H9 (cell line): ENCODE data around the gene RABGAP1L. TPM values are rescaled to one million over a fixed set of nuclear protein-coding genes. Genes with fewer than 3 reads are reported as not detected.
A peak's percentile ranks its signal among the peaks of the same experiment; 100 is the strongest.

Experiments used
- DNase-seq: peaks from one replicate; pipeline ENCODE4 v3.0.0-alpha.2; 2017
- H2AFZ ChIP-seq: one replicate; pipeline ENCODE4 v1.6.1; 2013; ENCODE audit warnings: mild to moderate bottlenecking, low read length, control low read depth, moderate library complexity
- H2AK5ac ChIP-seq: 2 replicates; pipeline ENCODE4 v1.6.1; 2013; ENCODE audit warnings: low read length, control low read depth, mixed read lengths; ENCODE audit not compliant: insufficient read length
- H2BK120ac ChIP-seq: one replicate; pipeline ENCODE4 v1.6.1; 2013; ENCODE audit warnings: low read depth, mild to moderate bottlenecking, low read length, control low read depth, inconsistent platforms; ENCODE audit not compliant: poor library complexity, severe bottlenecking
- H2BK12ac ChIP-seq: 2 replicates; pipeline ENCODE4 v1.6.1; 2013; ENCODE audit warnings: low read length, control low read depth, mixed read lengths, low read depth; ENCODE audit not compliant: insufficient read length
- H2BK15ac ChIP-seq: 2 replicates; pipeline ENCODE4 v1.6.1; 2013; ENCODE audit warnings: low read depth, low read length, control low read depth
- H2BK20ac ChIP-seq: one replicate; pipeline ENCODE4 v1.6.1; 2013; ENCODE audit warnings: low read depth, mild to moderate bottlenecking, low read length, control low read depth, inconsistent platforms; ENCODE audit not compliant: poor library complexity, severe bottlenecking
- H2BK5ac ChIP-seq: 2 replicates; pipeline ENCODE4 v1.6.1; 2013; ENCODE audit warnings: low read length, control low read depth, mixed read lengths; ENCODE audit not compliant: insufficient read length
- H3K14ac ChIP-seq: 2 replicates; pipeline ENCODE4 v1.6.1; 2013; ENCODE audit warnings: low read length, control low read depth; ENCODE audit not compliant: insufficient read depth
- H3K18ac ChIP-seq: 2 replicates; pipeline ENCODE4 v1.6.1; 2013; ENCODE audit warnings: low read depth, mild to moderate bottlenecking, mixed read lengths, low read length, control low read depth; ENCODE audit not compliant: insufficient read length
- H3K23ac ChIP-seq: 2 replicates; pipeline ENCODE4 v1.6.1; 2013; ENCODE audit warnings: low read length, control low read depth, mixed read lengths, low read depth; ENCODE audit not compliant: insufficient read length
- H3K23me2 ChIP-seq: 2 replicates; pipeline ENCODE4 v1.6.1; 2013; ENCODE audit warnings: low read depth, mild to moderate bottlenecking, mixed read lengths, low read length, control low read depth; ENCODE audit not compliant: insufficient read length, poor library complexity, severe bottlenecking
- H3K27ac ChIP-seq: 2 replicates; pipeline ENCODE4 v1.5.1; 2013; ENCODE audit warnings: low read length, control low read depth, mixed read lengths, low read depth; ENCODE audit not compliant: insufficient read length
- H3K27me3 ChIP-seq: 2 replicates; pipeline ENCODE4 v1.6.1; 2013; ENCODE audit warnings: low read length, control low read depth, inconsistent platforms; ENCODE audit not compliant: insufficient read depth
- H3K4ac ChIP-seq: 2 replicates; pipeline ENCODE4 v1.6.1; 2013; ENCODE audit warnings: low read depth, mild to moderate bottlenecking, control low read depth, inconsistent platforms, low read length, moderate library complexity
- H3K4me1 ChIP-seq: 2 replicates; pipeline ENCODE4 v1.6.1; 2013; ENCODE audit warnings: low read length, control low read depth, inconsistent platforms; ENCODE audit not compliant: insufficient read depth
- H3K4me2 ChIP-seq: 2 replicates; pipeline ENCODE4 v1.6.1; 2013; ENCODE audit warnings: low read length, control low read depth, mixed read lengths; ENCODE audit not compliant: insufficient read length, insufficient read depth
- H3K56ac ChIP-seq: 2 replicates; pipeline ENCODE4 v1.6.1; 2013; ENCODE audit warnings: low read depth, mild to moderate bottlenecking, mixed read lengths, low read length, control low read depth; ENCODE audit not compliant: insufficient read length
- H3K79me1 ChIP-seq: 2 replicates; pipeline ENCODE4 v1.6.1; 2013; ENCODE audit warnings: low read depth, mild to moderate bottlenecking, moderate library complexity, low read length, control low read depth, inconsistent platforms; ENCODE audit not compliant: insufficient read depth, poor library complexity, severe bottlenecking
- H3K79me2 ChIP-seq: 2 replicates; pipeline ENCODE4 v1.6.1; 2013; ENCODE audit warnings: low read length, control low read depth, inconsistent platforms; ENCODE audit not compliant: insufficient read depth
- H3K9ac ChIP-seq: 2 replicates; pipeline ENCODE4 v1.6.1; 2013; ENCODE audit warnings: low read length, control low read depth, mixed read lengths; ENCODE audit not compliant: insufficient read length; ENCODE audit errors: extremely low read depth
- H3K9me3 ChIP-seq: one replicate; pipeline ENCODE4 v1.6.1; 2013; ENCODE audit warnings: low read depth, low read length, inconsistent platforms; ENCODE audit not compliant: control insufficient read depth
- H3T11ph ChIP-seq: one replicate; pipeline ENCODE4 v1.6.1; 2013; ENCODE audit warnings: mild to moderate bottlenecking, low read length, control low read depth, inconsistent platforms
- H4K20me1 ChIP-seq: one replicate; pipeline ENCODE4 v1.6.1; 2013; ENCODE audit not compliant: control insufficient read depth, insufficient read length, insufficient read depth
- H4K5ac ChIP-seq: 2 replicates; pipeline ENCODE4 v1.6.1; 2013; ENCODE audit warnings: low read depth, mild to moderate bottlenecking, mixed read lengths, low read length, control low read depth; ENCODE audit not compliant: insufficient read length
- H4K8ac ChIP-seq: replicated peaks from 2 replicates; pipeline ENCODE4 v1.6.1; 2013; ENCODE audit warnings: low read length, control low read depth, mixed read lengths, low read depth; ENCODE audit not compliant: insufficient read length
- H4K91ac ChIP-seq: 2 replicates; pipeline ENCODE4 v1.6.1; 2013; ENCODE audit warnings: low read depth, mild to moderate bottlenecking, moderate library complexity, mixed read lengths, low read length, control low read depth; ENCODE audit not compliant: insufficient read length
- H3K27ac Mint-ChIP-seq, 3 experiments: 2 replicates in 2 of 3; 3 replicates in 1 of 3; pipeline ENCODE4 v1.8.0; 2020 to 2021; ENCODE audit warnings: mixed read lengths in 3 of 3, mild to moderate bottlenecking in 1 of 3, moderate library complexity in 1 of 3
- H3K27me3 Mint-ChIP-seq: 2 replicates; pipeline ENCODE4 v1.8.0; 2021; ENCODE audit warnings: low read depth, mild to moderate bottlenecking, moderate library complexity, mixed read lengths
- H3K36me3 Mint-ChIP-seq, 3 experiments: 2 replicates in 2 of 3; 3 replicates in 1 of 3; pipeline ENCODE4 v1.8.0; 2020 to 2021; ENCODE audit warnings: low read depth in 3 of 3, mixed read lengths in 3 of 3; ENCODE audit not compliant: insufficient read depth in 1 of 3
- H3K4me1 Mint-ChIP-seq, 2 experiments: 2 replicates each; pipeline ENCODE4 v1.8.0; 2020; ENCODE audit warnings: mixed read lengths in 2 of 2
- H3K4me3 Mint-ChIP-seq, 2 experiments: 2 replicates in 1 of 2; 3 replicates in 1 of 2; pipeline ENCODE4 v1.8.0; 2020 to 2021; ENCODE audit warnings: mild to moderate bottlenecking in 2 of 2, mixed read lengths in 2 of 2, moderate library complexity in 1 of 2
- H3K9me3 Mint-ChIP-seq, 2 experiments: 2 replicates in 1 of 2; 3 replicates in 1 of 2; pipeline ENCODE4 v1.8.0; 2020; ENCODE audit warnings: mild to moderate bottlenecking in 2 of 2, mixed read lengths in 2 of 2, moderate library complexity in 1 of 2
- WGBS: extraction: QIAGEN DNeasy Blood & Tissue Kit; methylation state at CpG from one replicate; pipeline ENCODE4 v1.1.7; 2013; ENCODE audit warnings: missing lambda C conversion rate, low lambda C conversion rate, mixed read lengths; ENCODE audit not compliant: insufficient read length; ENCODE audit errors: extremely low coverage; 5-methylcytosine and 5-hydroxymethylcytosine counted together
- total RNA-seq: library from RNA; stranded (reverse); gene quantifications from 2 replicates; pipeline ENCODE4 v1.2.1, GENCODE V29; 2021
- TF ChIP-seq, protein P1 (sequence below): fragments of 200-600 bp; sonication (generic); conservative IDR thresholded peaks from 3 replicates; pipeline ENCODE4 v1.8.0; 2021; ENCODE audit warnings: antibody characterized with exemption, mild to moderate bottlenecking

Gene RABGAP1L
- total RNA-seq, 1 experiment from 2014 or later: 147 TPM

DNA sequence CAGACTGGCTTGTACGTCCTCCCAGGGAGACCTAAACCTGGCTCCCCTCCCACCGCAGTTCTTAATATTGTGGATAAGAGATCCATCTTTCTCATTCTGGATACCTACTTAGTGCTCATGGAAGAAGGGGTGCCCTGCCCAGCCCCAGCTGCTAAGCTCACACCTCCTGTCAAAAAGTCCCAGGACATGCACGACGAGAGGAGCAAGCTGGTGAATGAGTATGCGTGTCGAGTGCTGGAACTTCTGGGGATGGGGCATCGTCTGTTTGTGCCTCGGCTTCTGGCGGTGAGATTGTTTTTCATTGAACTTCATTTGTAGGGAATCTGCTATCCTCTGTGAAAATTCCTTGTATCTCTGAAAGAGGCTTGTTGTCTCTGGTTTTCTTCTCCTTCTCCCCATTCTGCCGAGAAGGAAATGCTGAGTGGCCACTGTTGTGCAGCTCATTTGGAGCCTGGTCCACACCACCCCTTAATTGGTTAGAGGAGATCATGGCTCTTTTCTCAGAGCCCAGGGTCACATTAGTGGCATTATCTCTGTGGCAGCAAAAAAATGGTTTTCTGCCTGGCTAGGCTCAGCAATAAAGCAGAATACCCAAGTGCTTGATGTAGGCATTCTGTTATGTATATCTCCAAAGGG lies 641.0 kb downstream of the RABGAP1L start:
- peak overlapping the region; percentile 64 for H3K9ac ChIP-seq

More for the DNA sequence above, 641.0 kb downstream of the RABGAP1L start:
- TF ChIP-seq, protein P1, sequence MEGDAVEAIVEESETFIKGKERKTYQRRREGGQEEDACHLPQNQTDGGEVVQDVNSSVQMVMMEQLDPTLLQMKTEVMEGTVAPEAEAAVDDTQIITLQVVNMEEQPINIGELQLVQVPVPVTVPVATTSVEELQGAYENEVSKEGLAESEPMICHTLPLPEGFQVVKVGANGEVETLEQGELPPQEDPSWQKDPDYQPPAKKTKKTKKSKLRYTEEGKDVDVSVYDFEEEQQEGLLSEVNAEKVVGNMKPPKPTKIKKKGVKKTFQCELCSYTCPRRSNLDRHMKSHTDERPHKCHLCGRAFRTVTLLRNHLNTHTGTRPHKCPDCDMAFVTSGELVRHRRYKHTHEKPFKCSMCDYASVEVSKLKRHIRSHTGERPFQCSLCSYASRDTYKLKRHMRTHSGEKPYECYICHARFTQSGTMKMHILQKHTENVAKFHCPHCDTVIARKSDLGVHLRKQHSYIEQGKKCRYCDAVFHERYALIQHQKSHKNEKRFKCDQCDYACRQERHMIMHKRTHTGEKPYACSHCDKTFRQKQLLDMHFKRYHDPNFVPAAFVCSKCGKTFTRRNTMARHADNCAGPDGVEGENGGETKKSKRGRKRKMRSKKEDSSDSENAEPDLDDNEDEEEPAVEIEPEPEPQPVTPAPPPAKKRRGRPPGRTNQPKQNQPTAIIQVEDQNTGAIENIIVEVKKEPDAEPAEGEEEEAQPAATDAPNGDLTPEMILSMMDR: no peak
- no peaks in the 10 kb centered on the region for H3K27me3 ChIP-seq
- no peaks in the 10 kb centered on the region for H3K9me3 ChIP-seq
- no peak overlapping the region for H4K91ac ChIP-seq
- H3K4ac ChIP-seq: no peak overlapping the region
- no peak overlapping the region for H2BK120ac ChIP-seq
- no peak overlapping the region for H4K8ac ChIP-seq
- H2AFZ ChIP-seq: no peak overlapping the region
- no peak for DNase-seq
- H2BK15ac ChIP-seq: no peak overlapping the region
- H2BK5ac ChIP-seq: no peak overlapping the region
- H3K27ac ChIP-seq: no peak overlapping the region
- peak overlapping the region; percentile 88 for H3K4me2 ChIP-seq
- no peaks in the 10 kb centered on the region for H3K79me2 ChIP-seq
- H3K14ac ChIP-seq: peak overlapping the region; percentile 54; the same call in 1 of the 2 replicates
- H4K5ac ChIP-seq: no peak overlapping the region
- H3K27ac Mint-ChIP-seq: no peak overlapping the region
- H2BK20ac ChIP-seq: no peak overlapping the region
- H3K4me1 ChIP-seq: no peaks in the 10 kb centered on the region
- no peaks in the 10 kb centered on the region for H3K27me3 Mint-ChIP-seq
- no peaks in the 10 kb centered on the region for H3K79me1 ChIP-seq
- H2BK12ac ChIP-seq: no peak overlapping the region
- no peak overlapping the region for H3K56ac ChIP-seq
- no peak overlapping the region for H3K4me3 Mint-ChIP-seq
- H3T11ph ChIP-seq: no peak overlapping the region
- no peak overlapping the region for H2AK5ac ChIP-seq
- no CpG with 5 or more reads among the region's 10 CpGs for WGBS
- no peaks in the 10 kb centered on the region for H4K20me1 ChIP-seq
- no peak overlapping the region for H3K18ac ChIP-seq
- H3K9me3 Mint-ChIP-seq: no peaks in the 10 kb centered on the region
- no peaks in the 10 kb centered on the region for H3K23me2 ChIP-seq
- H3K23ac ChIP-seq: no peak overlapping the region
- H3K36me3 Mint-ChIP-seq: no peaks in the 10 kb centered on the region
- H3K4me1 Mint-ChIP-seq: peaks cover 6% of the 10 kb centered on the region in 2 experiments
